MCF 10A (cell line): ENCODE measurements around the gene ZFHX3. TPM values are rescaled to one million over a fixed set of nuclear protein-coding genes. Genes with fewer than 3 reads are reported as not detected.

Experiments used
- BruUV-seq: library from RNA; stranded (reverse); fragments of 400-500 nt; replicated peaks from 2 replicates; lab custom pipeline; 2021; lab: Mats Ljungman, UMichigan
- CTCF ChIA-PET: fragments of 300-600 bp; sonication (Branson Sonifier 250); formaldehyde crosslinking; extraction: SDS; loops from one replicate; lab custom pipeline; 2021; ENCODE audit warnings: antibody characterized with exemption, inconsistent platforms; lab: Yijun Ruan, JAX
- POLR2A ChIA-PET: fragments of 300-600, 350-650 bp; sonication (Branson Sonifier 250); formaldehyde crosslinking; extraction: SDS; loops from one replicate; lab custom pipeline; 2020; ENCODE audit warnings: antibody characterized with exemption, inconsistent platforms; lab: Yijun Ruan, JAX
- DNase-seq: peaks from one replicate; pipeline ENCODE4 v3.0.0-alpha.2; 2018; ENCODE audit not compliant: unreplicated experiment
- H3K27ac Mint-ChIP-seq: one replicate; pipeline ENCODE4 v1.8.0; 2022; ENCODE audit warnings: mild to moderate bottlenecking, low read depth, mixed read lengths; ENCODE audit not compliant: unreplicated experiment
- H3K27me3 Mint-ChIP-seq: one replicate; pipeline ENCODE4 v1.8.0; 2022; ENCODE audit warnings: mixed read lengths; ENCODE audit not compliant: insufficient read depth, unreplicated experiment
- H3K36me3 Mint-ChIP-seq: one replicate; pipeline ENCODE4 v1.8.0; 2022; ENCODE audit warnings: mild to moderate bottlenecking, moderate library complexity, mixed read lengths; ENCODE audit not compliant: insufficient read depth, unreplicated experiment
- H3K4me1 Mint-ChIP-seq: one replicate; pipeline ENCODE4 v1.8.0; 2022; ENCODE audit warnings: mixed read lengths; ENCODE audit not compliant: insufficient read depth, unreplicated experiment
- H3K4me3 Mint-ChIP-seq: one replicate; pipeline ENCODE4 v1.8.0; 2022; ENCODE audit warnings: mild to moderate bottlenecking, moderate library complexity, mixed read lengths; ENCODE audit not compliant: unreplicated experiment
- H3K9me3 Mint-ChIP-seq: one replicate; pipeline ENCODE4 v1.8.0; 2022; ENCODE audit warnings: mixed read lengths; ENCODE audit not compliant: unreplicated experiment
- CTCF ChIP-seq: fragments of 200-600 bp; IDR thresholded peaks from one replicate; pipeline ENCODE4 v1.8.0; 2022; ENCODE audit warnings: antibody characterized with exemption, mild to moderate bottlenecking; ENCODE audit not compliant: unreplicated experiment
- intact Hi-C: fragments of 100-400 bp; cut with micrococcal nuclease; formaldehyde crosslinking; loops from 2 replicates; pipeline ENCODE4 v1.14.1; 2022
- total RNA-seq: library from RNA; stranded (reverse); gene quantifications from 2 replicates; pipeline ENCODE4 v1.2.3, GENCODE V29; 2022

ZFHX3 gene
- total RNA-seq, 1 experiment from 2014 or later = 27.4 TPM

GRCh38 chr16:72873044-72873443 is 174.9 kb downstream of the ZFHX3 start:
- peaks cover 37% of the 10 kb centered on the region for H3K4me1 Mint-ChIP-seq
- TF ChIP-seq CTCF = no peak
- ChIA-PET POLR2A (interaction anchor here (0.5 kb wide), 1 partner anchor 208 kb away, joined by 5 read pairs; no protein-coding TSS in a partner anchor), CTCF (no interaction called here)
- DNase-seq = no peak
- peaks cover 28% of the 10 kb centered on the region for H3K36me3 Mint-ChIP-seq
- H3K9me3 Mint-ChIP-seq = no peaks in the 10 kb centered on the region
- intact Hi-C loops = no loop called here
- no TSS peak for BruUV-seq
- H3K27ac Mint-ChIP-seq = no peak overlapping the region
- H3K27me3 Mint-ChIP-seq = no peaks in the 10 kb centered on the region
- no peak overlapping the region for H3K4me3 Mint-ChIP-seq

- Mint-ChIP-seq H3K4me3 (no peak overlapping the region), H3K27ac (no peak overlapping the region), H3K9me3 (peaks cover 7% of the 10 kb centered on the region), H3K27me3 (no peaks in the 10 kb centered on the region), H3K4me1 (peaks cover 11% of the 10 kb centered on the region), H3K36me3 (peaks cover 28% of the 10 kb centered on the region)
- CTCF ChIA-PET = interaction anchor here (0.7 kb wide), 1 partner anchor 156 kb away, joined by 3 read pairs; no protein-coding TSS in a partner anchor
- POLR2A ChIA-PET = interaction anchor here (0.9 kb wide), 1 partner anchor 12 kb away, joined by 3 read pairs; no protein-coding TSS in a partner anchor
- intact Hi-C loops = no loop called here
- BruUV-seq = no TSS peak
- DNase-seq = no peak
- TF ChIP-seq CTCF = no peak
These were observed 182.1 kb downstream of the ZFHX3 start for GRCh38 chr16:72865835-72866234.

GRCh38 chr16:72865258-72865657 is 182.7 kb downstream of the ZFHX3 start:
- Mint-ChIP-seq H3K9me3 (peaks cover 7% of the 10 kb centered on the region), H3K36me3 (peaks cover 22% of the 10 kb centered on the region), H3K4me1 (peaks cover 11% of the 10 kb centered on the region), H3K27me3 (no peaks in the 10 kb centered on the region), H3K27ac (no peak overlapping the region), H3K4me3 (no peak overlapping the region)
- ChIA-PET POLR2A (no interaction called here), CTCF (interaction anchor here (0.7 kb wide), 1 partner anchor 156 kb away, joined by 3 read pairs; no protein-coding TSS in a partner anchor)
- no peak for DNase-seq
- BruUV-seq = no TSS peak
- intact Hi-C loops = no loop called here
- TF ChIP-seq CTCF = no peak

GRCh38 chr16:72864130-72864833 is 183.6 kb downstream of the ZFHX3 start:
- H3K36me3 Mint-ChIP-seq = peaks cover 14% of the 10 kb centered on the region
- no peaks in the 10 kb centered on the region for H3K27me3 Mint-ChIP-seq
- H3K4me3 Mint-ChIP-seq = no peak overlapping the region
- H3K9me3 Mint-ChIP-seq = peaks cover 7% of the 10 kb centered on the region
- peaks cover 11% of the 10 kb centered on the region for H3K4me1 Mint-ChIP-seq
- ChIA-PET POLR2A (no interaction called here), CTCF (interaction anchor here (0.5 to 0.8 kb wide), 2 partner anchors 680 to 1014 kb away, joined by 3 to 4 read pairs; no protein-coding TSS in a partner anchor)
- no peak overlapping the region for H3K27ac Mint-ChIP-seq
- intact Hi-C loops = no loop called here
- no peak for DNase-seq
- BruUV-seq = no TSS peak
- TF ChIP-seq CTCF = no peak
